Measurements from ENCODE around the gene MAN2B1. TPM values are rescaled to one million over a fixed set of nuclear protein-coding genes. Genes with fewer than 3 reads are reported as not detected.

Gene MAN2B1
- total and polyA plus RNA-seq, 2 of the 13 experiments (the other 11 are each of a cell fraction or from before 2014, with no cell fraction given) = 23.6 to 23.8 TPM

DNA sequence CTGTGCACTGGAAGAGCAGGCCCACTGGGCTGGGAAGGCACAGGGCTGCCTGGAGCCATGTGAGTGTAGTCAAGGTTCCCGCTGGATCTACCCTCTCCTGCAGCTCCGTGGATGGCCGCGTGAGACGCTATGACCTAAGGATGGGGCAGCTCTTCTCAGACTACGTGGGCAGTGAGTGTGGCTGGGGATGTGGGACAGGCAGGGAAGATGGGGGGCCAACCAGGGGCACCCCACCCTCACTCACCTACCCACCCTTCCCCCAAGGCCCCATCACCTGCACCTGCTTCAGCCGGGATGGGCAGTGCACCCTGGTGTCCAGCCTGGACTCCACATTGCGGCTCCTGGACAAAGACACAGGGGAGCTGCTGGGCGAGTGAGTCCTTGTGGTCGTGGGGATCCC is 6.2 kb upstream of the MAN2B1 start:
- TF ChIP-seq ZFP36L1 (CRISPR knock-in tag; IDR thresholded peaks at IDR 0.05) = no peak
- TF ChIP-seq CHD4 (IDR thresholded peaks at IDR 0.05; ENCODE audit: borderline replicate concordance, low read length) = no peak
- TF ChIP-seq AGO2 (optimal IDR thresholded peaks at IDR 0.05; ENCODE audit: low read depth, low read length) = peak; percentile 66
- TF ChIP-seq HDAC6 (IDR thresholded peaks at IDR 0.05; ENCODE audit: low read depth, low read length) = no peak
- Histone ChIP-seq H3K9me3 (ENCODE audit: low read length) (no peaks in the 10 kb centered on the region), H3K36me3 (replicated peaks in 1 of 2; ENCODE audit: control insufficient read depth in 1 of 2, insufficient read depth in 2 of 2, low read length in 2 of 2) (peaks cover 27 to 44% of the 10 kb centered on the region in 2 experiments), H4K20me1 (ENCODE audit: insufficient read depth, low read length) (peaks cover 2% of the 10 kb centered on the region; the same call in 1 of the 2 replicates), H3K4me1 (ENCODE audit: insufficient read depth, low read length) (peaks cover 18% of the 10 kb centered on the region), H3K27me3 (ENCODE audit: control insufficient read depth in 1 of 2, insufficient read depth in 2 of 2, low read length in 2 of 2) (no peaks in the 10 kb centered on the region; a peak in 1 of 5 replicates), H3K4me2 (ENCODE audit: low read depth, low read length) (no peak overlapping the region), H3K9ac (ENCODE audit: insufficient read depth, low read depth, low read length) (no peak overlapping the region), H3K4me3 (replicated peaks in 1 of 3; ENCODE audit: insufficient read depth in 1 of 3, low read depth in 2 of 3, low read length in 3 of 3) (no peak overlapping the region), H3K79me2 (ENCODE audit: insufficient read depth, low read length) (peaks cover 27% of the 10 kb centered on the region), H3K27ac (ENCODE audit: extremely low read length, insufficient read depth, low read length) (no peak overlapping the region), H2AFZ (ENCODE audit: low read length) (no peak overlapping the region)
- ATAC-seq = no peak
- no TSS peak for BruUV-seq (replicated peaks)
- in situ Hi-C loops (cut with HindIII; ENCODE audit: extremely low pct_ligation_motif_present, low pct_unique_long_range_greater_than_20kb) (loop anchor here (5.0 kb wide), 1 partner anchor 110 kb away; no protein-coding TSS in a partner anchor), intact Hi-C loops (cut with micrococcal nuclease; ENCODE audit: unreplicated experiment) (loop anchor here (1.0 kb wide), 1 partner anchor 108 kb away; no protein-coding TSS in a partner anchor)
- no peak for FAIRE-seq
- WGBS (ENCODE audit: low lambda C conversion rate) = 94% methylated on average over 9 of the region's 10 CpGs
- CTCF ChIA-PET (ENCODE audit: low intra/inter-chr PET ratio, low total read pairs) = interaction anchor here (2.6 kb wide), 1 partner anchor 109 kb away, joined by 17 read pairs; no protein-coding TSS in a partner anchor
- POLR2A ChIA-PET = interaction anchor here (1.5 kb wide), 1 partner anchor 9 kb away, joined by 6 read pairs; the partner anchor contains the start of gene DHPS
- no peak for DNase-seq (ENCODE audit: low spot score)

DNA sequence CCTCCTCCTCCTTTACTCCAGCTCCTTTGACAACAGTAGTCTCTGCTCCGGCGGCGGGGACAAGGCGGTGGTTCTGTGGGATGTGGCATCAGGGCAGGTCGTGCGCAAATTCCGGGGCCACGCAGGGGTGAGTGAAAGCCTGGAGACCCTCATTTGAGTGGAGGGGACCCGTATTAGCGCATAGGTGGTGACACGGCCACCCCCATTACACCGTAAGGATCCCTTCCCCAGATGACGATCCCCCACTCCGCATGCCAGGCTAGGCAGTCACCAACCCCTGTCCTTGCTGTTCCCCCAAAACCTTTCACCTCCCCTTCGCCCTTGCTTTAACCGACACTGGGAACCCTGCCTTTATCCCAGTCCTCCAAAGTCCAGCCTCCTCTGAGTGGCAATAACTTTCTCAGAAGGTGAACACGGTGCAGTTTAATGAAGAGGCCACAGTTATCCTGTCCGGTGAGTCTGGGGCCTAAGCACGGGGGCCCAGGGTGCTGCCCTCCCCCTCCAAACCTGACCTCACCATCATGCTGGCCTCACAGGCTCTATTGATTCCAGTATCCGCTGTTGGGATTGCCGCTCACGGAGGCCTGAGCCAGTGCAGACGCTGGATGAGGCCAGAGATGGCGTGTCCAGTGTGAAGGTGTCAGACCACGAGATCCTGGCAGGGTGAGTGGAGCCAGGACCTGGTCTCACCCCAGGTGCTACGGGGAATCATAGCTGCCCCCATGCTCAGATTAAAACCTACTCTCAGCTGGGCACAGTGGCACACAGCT is 3.8 kb upstream of the MAN2B1 start:
- peaks cover 13 to 25% of the 10 kb centered on the region in 2 experiments for H3K36me3 ChIP-seq (replicated peaks in 1 of 2; ENCODE audit: control insufficient read depth in 1 of 2, insufficient read depth in 2 of 2, low read length in 2 of 2)
- ATAC-seq (no peak), FAIRE-seq (no peak), DNase-seq (ENCODE audit: low spot score) (no peak)
- peak overlapping the region; percentile 88 for H3K27ac ChIP-seq (ENCODE audit: extremely low read length, insufficient read depth, low read length)
- no peaks in the 10 kb centered on the region; a peak in 1 of 5 replicates for H3K27me3 ChIP-seq (ENCODE audit: control insufficient read depth in 1 of 2, insufficient read depth in 2 of 2, low read length in 2 of 2)
- peak overlapping the region; percentile 77 to 96 (median 96) for H3K4me3 ChIP-seq (replicated peaks in 1 of 3; ENCODE audit: insufficient read depth in 1 of 3, low read depth in 2 of 3, low read length in 3 of 3)
- H3K4me1 ChIP-seq (ENCODE audit: insufficient read depth, low read length) = peaks cover 35% of the 10 kb centered on the region
- 89% methylated on average over 14 of the region's 26 CpGs for WGBS (ENCODE audit: low lambda C conversion rate)
- no peak overlapping the region for H2AFZ ChIP-seq (ENCODE audit: low read length)
- peak overlapping the region; percentile 97 for H3K4me2 ChIP-seq (ENCODE audit: low read depth, low read length)
- no peaks in the 10 kb centered on the region for H3K9me3 ChIP-seq (ENCODE audit: low read length)
- ChIA-PET CTCF (ENCODE audit: low intra/inter-chr PET ratio, low total read pairs) (interaction anchor here (2.6 kb wide), 1 partner anchor 106 kb away, joined by 17 read pairs; no protein-coding TSS in a partner anchor), POLR2A (interaction anchor here (1.4 to 1.6 kb wide), 2 partner anchors 59 to 174 kb away, joined by 3 to 4 read pairs; partner anchors contain the start of genes ZNF490 and ZNF791)
- intact Hi-C loops (cut with micrococcal nuclease; ENCODE audit: unreplicated experiment) = no loop called here
- no TSS peak for BruUV-seq (replicated peaks)
- H4K20me1 ChIP-seq (ENCODE audit: insufficient read depth, low read length) = no peaks in the 10 kb centered on the region
- in situ Hi-C loops (cut with HindIII; ENCODE audit: extremely low pct_ligation_motif_present, low pct_unique_long_range_greater_than_20kb) = loop anchor here (5.0 kb wide), 1 partner anchor 108 kb away; no protein-coding TSS in a partner anchor
- peak overlapping the region; percentile 93 for H3K9ac ChIP-seq (ENCODE audit: insufficient read depth, low read depth, low read length)
- peaks cover 34% of the 10 kb centered on the region for H3K79me2 ChIP-seq (ENCODE audit: insufficient read depth, low read length)
- TF ChIP-seq ZNF83 (CRISPR knock-in tag; IDR thresholded peaks at IDR 0.05; ENCODE audit: borderline replicate concordance) = no peak
- 0 out of 2 replicates have a peak, but pooled peaks have one; percentile 13 for TF ChIP-seq ZNF891 (CRISPR knock-in tag; IDR thresholded peaks at IDR 0.05)
- TF ChIP-seq POLR2G (IDR thresholded peaks at IDR 0.05; ENCODE audit: low read depth, low read length) = peak; percentile 18; the same call in 1 of the 2 replicates
- TF ChIP-seq, protein P1, sequence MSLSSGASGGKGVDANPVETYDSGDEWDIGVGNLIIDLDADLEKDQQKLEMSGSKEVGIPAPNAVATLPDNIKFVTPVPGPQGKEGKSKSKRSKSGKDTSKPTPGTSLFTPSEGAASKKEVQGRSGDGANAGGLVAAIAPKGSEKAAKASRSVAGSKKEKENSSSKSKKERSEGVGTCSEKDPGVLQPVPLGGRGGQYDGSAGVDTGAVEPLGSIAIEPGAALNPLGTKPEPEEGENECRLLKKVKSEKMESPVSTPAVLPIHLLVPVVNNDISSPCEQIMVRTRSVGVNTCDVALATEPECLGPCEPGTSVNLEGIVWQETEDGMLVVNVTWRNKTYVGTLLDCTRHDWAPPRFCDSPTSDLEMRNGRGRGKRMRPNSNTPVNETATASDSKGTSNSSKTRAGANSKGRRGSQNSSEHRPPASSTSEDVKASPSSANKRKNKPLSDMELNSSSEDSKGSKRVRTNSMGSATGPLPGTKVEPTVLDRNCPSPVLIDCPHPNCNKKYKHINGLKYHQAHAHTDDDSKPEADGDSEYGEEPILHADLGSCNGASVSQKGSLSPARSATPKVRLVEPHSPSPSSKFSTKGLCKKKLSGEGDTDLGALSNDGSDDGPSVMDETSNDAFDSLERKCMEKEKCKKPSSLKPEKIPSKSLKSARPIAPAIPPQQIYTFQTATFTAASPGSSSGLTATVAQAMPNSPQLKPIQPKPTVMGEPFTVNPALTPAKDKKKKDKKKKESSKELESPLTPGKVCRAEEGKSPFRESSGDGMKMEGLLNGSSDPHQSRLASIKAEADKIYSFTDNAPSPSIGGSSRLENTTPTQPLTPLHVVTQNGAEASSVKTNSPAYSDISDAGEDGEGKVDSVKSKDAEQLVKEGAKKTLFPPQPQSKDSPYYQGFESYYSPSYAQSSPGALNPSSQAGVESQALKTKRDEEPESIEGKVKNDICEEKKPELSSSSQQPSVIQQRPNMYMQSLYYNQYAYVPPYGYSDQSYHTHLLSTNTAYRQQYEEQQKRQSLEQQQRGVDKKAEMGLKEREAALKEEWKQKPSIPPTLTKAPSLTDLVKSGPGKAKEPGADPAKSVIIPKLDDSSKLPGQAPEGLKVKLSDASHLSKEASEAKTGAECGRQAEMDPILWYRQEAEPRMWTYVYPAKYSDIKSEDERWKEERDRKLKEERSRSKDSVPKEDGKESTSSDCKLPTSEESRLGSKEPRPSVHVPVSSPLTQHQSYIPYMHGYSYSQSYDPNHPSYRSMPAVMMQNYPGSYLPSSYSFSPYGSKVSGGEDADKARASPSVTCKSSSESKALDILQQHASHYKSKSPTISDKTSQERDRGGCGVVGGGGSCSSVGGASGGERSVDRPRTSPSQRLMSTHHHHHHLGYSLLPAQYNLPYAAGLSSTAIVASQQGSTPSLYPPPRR (CRISPR knock-in tag; IDR thresholded peaks at IDR 0.05; ENCODE audit: borderline replicate concordance) = no peak
- TF ChIP-seq, protein P2, sequence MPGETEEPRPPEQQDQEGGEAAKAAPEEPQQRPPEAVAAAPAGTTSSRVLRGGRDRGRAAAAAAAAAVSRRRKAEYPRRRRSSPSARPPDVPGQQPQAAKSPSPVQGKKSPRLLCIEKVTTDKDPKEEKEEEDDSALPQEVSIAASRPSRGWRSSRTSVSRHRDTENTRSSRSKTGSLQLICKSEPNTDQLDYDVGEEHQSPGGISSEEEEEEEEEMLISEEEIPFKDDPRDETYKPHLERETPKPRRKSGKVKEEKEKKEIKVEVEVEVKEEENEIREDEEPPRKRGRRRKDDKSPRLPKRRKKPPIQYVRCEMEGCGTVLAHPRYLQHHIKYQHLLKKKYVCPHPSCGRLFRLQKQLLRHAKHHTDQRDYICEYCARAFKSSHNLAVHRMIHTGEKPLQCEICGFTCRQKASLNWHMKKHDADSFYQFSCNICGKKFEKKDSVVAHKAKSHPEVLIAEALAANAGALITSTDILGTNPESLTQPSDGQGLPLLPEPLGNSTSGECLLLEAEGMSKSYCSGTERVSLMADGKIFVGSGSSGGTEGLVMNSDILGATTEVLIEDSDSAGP (CRISPR knock-in tag; IDR thresholded peaks at IDR 0.05; ENCODE audit: borderline replicate concordance) = peak; percentile 8; the same call in 1 of the 2 replicates

Data from HepG2 (cell line).